ENCODE results near the gene FBXO9. TPM values are rescaled to one million over a fixed set of nuclear protein-coding genes. Genes with fewer than 3 reads are reported as not detected.

The FBXO9 gene
- total and polyA plus RNA-seq, 2 of the 8 experiments (the other 6 are each of a cell fraction or from before 2014, with no cell fraction given) = 41.3 to 50.9 TPM

DNA sequence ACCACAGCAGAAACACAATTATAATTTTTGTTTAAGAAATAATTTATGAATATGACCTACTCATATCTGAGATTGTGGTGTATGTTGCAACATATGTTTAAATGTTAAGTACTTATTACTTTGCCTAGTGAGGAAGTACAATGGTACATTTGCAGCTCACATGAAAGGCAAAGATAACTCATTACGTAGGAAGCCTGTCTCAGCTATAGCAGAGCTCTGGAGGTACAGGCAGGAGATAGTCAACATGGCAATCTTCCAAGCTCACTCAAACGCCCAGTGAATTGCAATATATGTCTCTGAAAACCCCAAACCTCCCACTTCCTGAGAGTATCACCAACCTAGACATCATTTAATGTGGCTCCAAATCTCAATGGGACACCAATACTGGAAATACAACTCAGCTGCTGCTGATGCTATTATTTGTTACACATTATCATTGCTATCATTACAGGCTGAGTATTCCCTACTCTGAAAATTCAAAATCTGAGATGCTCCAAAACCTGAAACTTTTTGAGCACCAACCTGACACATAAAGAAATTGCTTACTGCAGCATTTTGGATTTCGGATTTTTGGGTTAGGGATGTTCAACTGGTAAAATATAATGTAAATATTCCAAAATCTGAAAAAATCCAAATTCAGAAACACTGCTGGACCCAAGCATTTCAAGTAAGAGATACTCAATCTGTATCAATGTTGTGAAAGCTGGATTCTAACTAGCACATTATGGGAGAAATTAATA, 45.0 kb upstream of the FBXO9 start:
- Histone ChIP-seq H3K23me2 (ENCODE audit: low read depth, low read length) (no peaks in the 10 kb centered on the region), H4K5ac (ENCODE audit: insufficient read length, low read depth, low read length) (no peak overlapping the region), H4K8ac (ENCODE audit: extremely low read depth, insufficient read depth, low read length) (no peak overlapping the region), H3K56ac (replicated peaks; ENCODE audit: insufficient read length, low read depth, low read length) (no peak overlapping the region), H3K4me3 (ENCODE audit: extremely low read depth in 1 of 4, insufficient read depth in 2 of 4, low read depth in 3 of 4, low read length in 4 of 4) (no peak overlapping the region), H3K4ac (replicated peaks; ENCODE audit: insufficient read length, low read depth, low read length) (no peak overlapping the region), H3K27ac (ENCODE audit: low read depth, low read length) (no peak overlapping the region), H2BK120ac (replicated peaks; ENCODE audit: low read depth, low read length) (no peak overlapping the region), H3K4me2 (ENCODE audit: insufficient read depth in 1 of 2, low read depth in 2 of 2, low read length in 2 of 2) (no peak overlapping the region), H3K9me3 (ENCODE audit: insufficient read depth in 2 of 2, low read depth in 1 of 2, low read length in 1 of 2) (no peaks in the 10 kb centered on the region), H3K4me1 (replicated peaks in 1 of 4; ENCODE audit: control insufficient read depth in 3 of 4, insufficient read depth in 4 of 4, low read length in 3 of 4) (no peaks in the 10 kb centered on the region), H2AK5ac (ENCODE audit: low read depth, low read length) (no peak overlapping the region), H2BK15ac (ENCODE audit: low read length) (no peak overlapping the region), H3K27me3 (replicated peaks in 1 of 4; ENCODE audit: control insufficient read depth in 3 of 4, extremely low read depth in 1 of 4, insufficient read depth in 3 of 4, low read length in 3 of 4) (no peaks in the 10 kb centered on the region), H2BK12ac (ENCODE audit: low read depth, low read length) (no peak overlapping the region), H3K79me2 (ENCODE audit: control insufficient read depth in 1 of 2, insufficient read depth in 2 of 2, low read length in 2 of 2) (no peaks in the 10 kb centered on the region), H3K36me3 (ENCODE audit: control insufficient read depth in 2 of 4, insufficient read depth in 4 of 4, low read length in 3 of 4) (peaks cover 0 to 10% (median 3%) of the 10 kb centered on the region in 4 experiments; a peak in 3 of 8 replicates), H2BK5ac (ENCODE audit: low read depth, low read length) (no peak overlapping the region), H3K23ac (ENCODE audit: insufficient read length) (no peak overlapping the region), H3K9ac (replicated peaks in 1 of 4; ENCODE audit: extremely low read depth in 1 of 4, low read depth in 3 of 4, low read length in 3 of 4) (no peak overlapping the region), H4K91ac (replicated peaks; ENCODE audit: insufficient read length, low read length) (no peak overlapping the region), H4K20me1 (replicated peaks in 1 of 2; ENCODE audit: control insufficient read depth in 1 of 2, insufficient read depth in 2 of 2, low read length in 2 of 2) (peaks cover 0 to 2% of the 10 kb centered on the region in 2 experiments), H2BK20ac (ENCODE audit: low read length) (no peak overlapping the region), H3K79me1 (ENCODE audit: low read depth, low read length) (no peaks in the 10 kb centered on the region), H2AFZ (ENCODE audit: low read length) (no peak overlapping the region), H3K14ac (ENCODE audit: insufficient read length) (no peak overlapping the region), H3K18ac (ENCODE audit: extremely low read depth, low read length) (no peak overlapping the region)
- TF ChIP-seq HDAC2 (IDR thresholded peaks at IDR 0.05; ENCODE audit: borderline replicate concordance in 1 of 2, low read depth in 2 of 2, low read length in 2 of 2) = no peak
- TF ChIP-seq RBBP5 (IDR thresholded peaks at IDR 0.05; ENCODE audit: borderline replicate concordance, low read depth, low read length) = no peak
- TF ChIP-seq EZH2 (IDR thresholded peaks at IDR 0.05; ENCODE audit: low read depth, low read length, severe bottlenecking) = no peak
- TF ChIP-seq GABPA (IDR thresholded peaks at IDR 0.05; ENCODE audit: borderline replicate concordance, insufficient read depth, low read length) = no peak
- no peak for TF ChIP-seq SAP30 (IDR thresholded peaks at IDR 0.05; ENCODE audit: insufficient read depth, insufficient replicate concordance, low read length)
- TF ChIP-seq CEBPB (IDR thresholded peaks at IDR 0.05; ENCODE audit: low read depth, low read length) = no peak
- TF ChIP-seq KDM5A (IDR thresholded peaks at IDR 0.05; ENCODE audit: low read length) = no peak
- TF ChIP-seq RFX5 (IDR thresholded peaks at IDR 0.05; ENCODE audit: borderline replicate concordance, low read depth, low read length) = no peak
- TF ChIP-seq CBX5 (IDR thresholded peaks at IDR 0.05; ENCODE audit: low read depth, low read length) = no peak
- TF ChIP-seq JUND (IDR thresholded peaks at IDR 0.05; ENCODE audit: low read length) = no peak
- CTCF ChIA-PET (ENCODE audit: partially characterized antibody) = interaction anchor here (0.8 to 0.9 kb wide), 2 partner anchors 24 to 84 kb away, joined by 3 read pairs; no protein-coding TSS in a partner anchor
- FAIRE-seq (no peak), DNase-seq (ENCODE audit: low read depth in 1 of 2, low spot score in 2 of 2) (no peak)
- POLR2A ChIA-PET (ENCODE audit: partially characterized antibody) = no interaction called here
- WGBS, 2 experiments (ENCODE audit: extremely low coverage in 1 of 2, insufficient coverage in 1 of 2, insufficient read length in 1 of 2, insufficient replicate concordance in 2 of 2, low coverage in 1 of 2, low lambda C conversion rate in 2 of 2, missing lambda C conversion rate in 1 of 2) = 81% methylated on average over 3 of the region's 3 CpGs; no CpG with 5 or more reads in 1 of the 2 experiments
